Adrenal gland (tissue), 5 donors: ENCODE measurements around the gene TBX3.

Experiments
- CTCF ChIP-seq, 6 experiments: fragments of 450-650 bp in 4 of 6; fragments of 200-600 bp in 2 of 6; sonication (generic) in 1 of 6; IDR thresholded peaks; 1 replicate in 5 of 6; 2 replicates in 1 of 6; pipeline versions ENCODE4 v1.5.1 to v1.8.0; 2016 to 2021; ENCODE audit warnings: antibody characterized with exemption in 6 of 6, mild to moderate bottlenecking in 2 of 6, moderate library complexity in 1 of 6
- POLR2A ChIP-seq, 2 donors: fragments of 450-650 bp; IDR thresholded peaks; one replicate each; pipeline ENCODE4 v1.6.1; 2017; ENCODE audit warnings: antibody characterized with exemption in 2 of 2, mild to moderate bottlenecking in 2 of 2, moderate library complexity in 1 of 2
- donor health status: DM: no; HTN: no; CAD: no.

- TF ChIP-seq CTCF (IDR thresholded peaks at IDR 0.05) = no peak
- TF ChIP-seq POLR2A (IDR thresholded peaks at IDR 0.05) = no peak
Observed at GRCh38 chr12:114661245-114661644, 22.7 kb downstream of the TBX3 start.
